NB4 (cell line): ENCODE data around the gene METRNL.

Experiments
- CTCF ChIP-seq: IDR thresholded peaks from one replicate; pipeline ENCODE4 v1.5.1; 2012; ENCODE audit warnings: low read depth, low read length
- MYC ChIP-seq: IDR thresholded peaks from 2 replicates; pipeline ENCODE4 v1.6.1; 2011; ENCODE audit warnings: low read depth, low read length
- POLR2A ChIP-seq: IDR thresholded peaks from 2 replicates; pipeline ENCODE4 v1.6.1; 2011; ENCODE audit warnings: mild to moderate bottlenecking; ENCODE audit not compliant: insufficient read length; ENCODE audit errors: extremely low read depth

DNA sequence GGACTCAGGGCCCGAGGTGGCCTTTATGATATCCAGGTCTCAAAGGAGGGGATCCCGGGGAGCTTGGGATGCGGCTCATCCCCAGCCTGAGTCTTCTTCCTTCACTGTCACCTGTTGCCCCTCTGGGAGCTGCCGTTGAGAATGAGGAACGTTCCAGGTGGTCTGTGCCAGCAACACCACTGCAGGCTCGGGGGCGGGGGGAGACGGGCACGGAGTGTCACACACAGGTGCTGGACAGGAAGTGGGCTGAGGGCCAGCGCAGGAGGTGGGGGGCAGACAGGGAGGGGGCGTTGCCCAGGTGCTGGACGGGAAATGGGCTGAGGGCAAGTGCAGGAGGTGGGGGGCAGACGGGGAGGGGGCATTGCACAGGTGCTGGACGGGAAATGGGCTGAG lies 28.2 kb downstream of the METRNL start:
- TF ChIP-seq CTCF (no peak), MYC (no peak), POLR2A (no peak)
